Neural cell (in vitro differentiated cells): ENCODE data around the gene GNG13. TPM values are rescaled to one million over a fixed set of nuclear protein-coding genes. Genes with fewer than 3 reads are reported as not detected.

Source experiments
- H2AFZ ChIP-seq: fragments of 200-600, 300-800 bp; sonication (generic), shearing (Covaris generic); 2 replicates; pipeline ENCODE4 v1.6.0; 2014; ENCODE audit warnings: low read depth, mild to moderate bottlenecking, antibody characterized with exemption, low read length, moderate library complexity
- H3F3A ChIP-seq: fragments of 200-600 bp; shearing (Covaris generic); 2 replicates; pipeline ENCODE4 v1.6.1; 2016; ENCODE audit warnings: mild to moderate bottlenecking, moderate library complexity, mixed read lengths, antibody characterized with exemption, low read length; ENCODE audit not compliant: insufficient read depth, poor library complexity, severe bottlenecking
- H3K27ac ChIP-seq: fragments of 200-600, 300-800 bp; sonication (generic), shearing (Covaris generic); 2 replicates; pipeline ENCODE4 v1.5.1; 2014; ENCODE audit warnings: mild to moderate bottlenecking, low read length, moderate library complexity
- H3K27me3 ChIP-seq: fragments of 300-800, 200-600 bp; sonication (generic), shearing (Covaris generic); 2 replicates; pipeline ENCODE4 v1.6.0; 2014; ENCODE audit warnings: mild to moderate bottlenecking, low read depth, low read length, moderate library complexity; ENCODE audit not compliant: insufficient read depth
- H3K36me3 ChIP-seq: fragments of 300-800, 200-600 bp; sonication (generic), shearing (Covaris generic); 2 replicates; pipeline ENCODE4 v1.5.1; 2014; ENCODE audit warnings: mild to moderate bottlenecking, antibody characterized with exemption, low read length, moderate library complexity; ENCODE audit not compliant: insufficient read depth
- H3K4me2 ChIP-seq: fragments of 300-800, 200-600 bp; sonication (generic), shearing (Covaris generic); 2 replicates; pipeline ENCODE4 v1.6.0; 2014; ENCODE audit warnings: mild to moderate bottlenecking, low read length
- H3K4me3 ChIP-seq: fragments of 300-800, 200-600 bp; sonication (generic), shearing (Covaris generic); 2 replicates; pipeline ENCODE4 v1.5.1; 2014; ENCODE audit warnings: mild to moderate bottlenecking, low read length, moderate library complexity
- H3K79me2 ChIP-seq: fragments of 200-600 bp; shearing (Covaris generic); replicated peaks from 2 replicates; pipeline ENCODE4 v1.6.0; 2014; ENCODE audit warnings: mild to moderate bottlenecking, low read length, moderate library complexity; ENCODE audit not compliant: insufficient read depth
- H3K9ac ChIP-seq: fragments of 300-800, 200-600 bp; sonication (generic), shearing (Covaris generic); 2 replicates; pipeline ENCODE4 v1.6.1; 2016; ENCODE audit warnings: mild to moderate bottlenecking, low read length, mixed read lengths
- H3K9me2 ChIP-seq: fragments of 200-600 bp; shearing (Covaris generic); 2 replicates; pipeline ENCODE4 v1.6.1; 2016; ENCODE audit warnings: mild to moderate bottlenecking, low read length, mixed read lengths; ENCODE audit not compliant: insufficient read depth
- H3K9me3 ChIP-seq: fragments of 200-600, 300-800 bp; sonication (generic), shearing (Covaris generic); 2 replicates; pipeline ENCODE4 v1.6.1; 2016; ENCODE audit warnings: mild to moderate bottlenecking, mixed run types, low read length, moderate library complexity, mixed read lengths
- H4K20me1 ChIP-seq: fragments of 200-600 bp; shearing (Covaris generic); 2 replicates; pipeline ENCODE4 v1.6.1; 2016; ENCODE audit warnings: mild to moderate bottlenecking, mixed run types; ENCODE audit not compliant: insufficient read depth
- CTCF ChIP-seq: fragments of 450-650 bp; IDR thresholded peaks from 2 replicates; pipeline ENCODE4 v1.5.1; 2014; ENCODE audit warnings: antibody characterized with exemption, mild to moderate bottlenecking, moderate library complexity; ENCODE audit not compliant: poor library complexity, severe bottlenecking
- EP300 ChIP-seq: fragments of 450-650 bp; conservative IDR thresholded peaks from 2 replicates; pipeline ENCODE4 v1.6.1; 2014; ENCODE audit warnings: antibody characterized with exemption, mild to moderate bottlenecking, moderate library complexity; ENCODE audit not compliant: poor library complexity, severe bottlenecking
- EZH2 ChIP-seq: fragments of 200-600, 300-800 bp; shearing (Covaris generic), sonication (generic); IDR thresholded peaks from 2 replicates; pipeline ENCODE4 v1.6.1; 2014; ENCODE audit warnings: antibody characterized with exemption, low read length, borderline replicate concordance, mild to moderate bottlenecking; ENCODE audit not compliant: insufficient read depth, poor library complexity, severe bottlenecking
- MXI1 ChIP-seq: fragments of 450-650 bp; conservative IDR thresholded peaks from 2 replicates; pipeline ENCODE4 v1.6.1; 2014; ENCODE audit warnings: antibody characterized with exemption, mild to moderate bottlenecking; ENCODE audit not compliant: poor library complexity, severe bottlenecking
- POLR2AphosphoS5 ChIP-seq: IDR thresholded peaks from 2 replicates; pipeline ENCODE4 v1.6.1; 2012
- RAD21 ChIP-seq: fragments of 450-650 bp; conservative IDR thresholded peaks from 2 replicates; pipeline ENCODE4 v1.6.1; 2014; ENCODE audit warnings: antibody characterized with exemption, mild to moderate bottlenecking, moderate library complexity
- REST ChIP-seq: IDR thresholded peaks from 2 replicates; pipeline ENCODE4 v1.6.1; 2012; ENCODE audit warnings: borderline replicate concordance
- SMC3 ChIP-seq: fragments of 450-650 bp; conservative IDR thresholded peaks from 2 replicates; pipeline ENCODE4 v1.6.1; 2014; ENCODE audit warnings: antibody characterized with exemption, mild to moderate bottlenecking, moderate library complexity; ENCODE audit not compliant: poor library complexity
- TAF1 ChIP-seq: IDR thresholded peaks from 2 replicates; pipeline ENCODE4 v1.6.1; 2012; ENCODE audit warnings: low read depth
- polyA plus RNA-seq: library from polyadenylated mRNA; depleted of rRNA; stranded (reverse); fragments of >200 nt; gene quantifications from 2 replicates; pipeline ENCODE4 v1.2.3, GENCODE V29; 2014

The GNG13 gene
- polyA plus RNA-seq, 1 donor from 2014 or later: not detected

GRCh38 chr16:787978-788398 is 12.5 kb downstream of the GNG13 start, which contains the start of gene RPUSD1:
RPUSD1 (minus strand) TSS chr16:788381; CDS start chr16:787737, 644 bp downstream.
- Histone ChIP-seq H4K20me1 (no peaks in the 10 kb centered on the region), H3K4me2 (peak within 1 kb of the TSS; percentile 78), H3K9ac (peak within 1 kb of the TSS; percentile 72), H3K9me3 (no peaks in the 10 kb centered on the region), H3K36me3 (no peaks in the 10 kb centered on the region), H3K27ac (peak within 1 kb of the TSS; percentile 42), H2AFZ (no peak within 1 kb of the TSS), H3K27me3 (no peaks in the 10 kb centered on the region), H3K79me2 (peaks cover 9% of the 10 kb centered on the region), H3K4me3 (peak within 1 kb of the TSS; percentile 95), H3K9me2 (no peaks in the 10 kb centered on the region), H3F3A (no peaks in the 10 kb centered on the region)
- TF ChIP-seq REST (peak; percentile 31), SMC3 (peak; percentile 22), TAF1 (peak; percentile 4), EZH2 (no peak)

GRCh38 chr16:787321-787966 is 13.1 kb downstream of the GNG13 start:
- Histone ChIP-seq H3K36me3 (no peaks in the 10 kb centered on the region), H3K27me3 (no peaks in the 10 kb centered on the region), H3K4me3 (peak overlapping the region; percentile 85), H2AFZ (no peak overlapping the region), H3K79me2 (peaks cover 9% of the 10 kb centered on the region), H3K9me2 (no peaks in the 10 kb centered on the region), H3K4me2 (peak overlapping the region; percentile 78), H3K27ac (no peak overlapping the region), H3K9ac (peak overlapping the region; percentile 72), H4K20me1 (no peaks in the 10 kb centered on the region), H3K9me3 (no peaks in the 10 kb centered on the region), H3F3A (no peaks in the 10 kb centered on the region)
- TF ChIP-seq EP300 (no peak), POLR2AphosphoS5 (no peak), SMC3 (no peak), CTCF (no peak), MXI1 (no peak), RAD21 (no peak), EZH2 (no peak), REST (no peak), TAF1 (no peak)
